Heart right ventricle (tissue), 16 donors: ENCODE results near the gene ATG4C. TPM values are rescaled to one million over a fixed set of nuclear protein-coding genes. Genes with fewer than 3 reads are reported as not detected.

Experiments used
- ATAC-seq, 8 donors: fragments of 200-7000 bp; cut with Tn5 transposase; one replicate each; pipeline ENCODE4 v1.9.1; 2020; ENCODE audit warnings: mild to moderate bottlenecking in 8 of 8, moderate library complexity in 8 of 8, moderate number of reproducible peaks in 1 of 8
- DNase-seq, 2 donors: peaks; one replicate each; pipeline ENCODE4 v3.0.0-alpha.2; 2020
- H3K27ac ChIP-seq, 10 donors: fragments of 200-600 bp; sonication (generic) in 2 of 10; one replicate each; pipeline versions ENCODE4 v1.5.0 to v1.8.0; 2020 to 2022; ENCODE audit warnings: mild to moderate bottlenecking in 3 of 10
- H3K27me3 ChIP-seq, 7 donors: fragments of 200-600 bp; one replicate each; pipeline ENCODE4 v1.8.0; 2021 to 2022; ENCODE audit warnings: mild to moderate bottlenecking in 2 of 7
- H3K36me3 ChIP-seq, 9 donors: fragments of 200-600 bp; sonication (generic) in 1 of 9; one replicate each; pipeline versions ENCODE4 v1.5.0 to v1.8.0; 2020 to 2022; ENCODE audit warnings: mild to moderate bottlenecking in 2 of 9
- H3K4me1 ChIP-seq, 9 donors: fragments of 200-600 bp; sonication (generic) in 1 of 9; one replicate each; pipeline versions ENCODE4 v1.5.0 to v1.8.0; 2020 to 2022; ENCODE audit warnings: mild to moderate bottlenecking in 4 of 9
- H3K4me3 ChIP-seq, 10 donors: fragments of 200-600 bp; sonication (generic) in 2 of 10; one replicate each; pipeline versions ENCODE4 v1.5.0 to v1.8.0; 2020 to 2022; ENCODE audit warnings: mild to moderate bottlenecking in 7 of 10, moderate library complexity in 2 of 10
- H3K9me3 ChIP-seq, 11 donors: fragments of 200-600 bp in 10 of 11; sonication (generic) in 2 of 11; one replicate each; pipeline versions ENCODE4 v1.5.0 to v1.8.0; 2013 to 2022; ENCODE audit warnings: mild to moderate bottlenecking in 2 of 11, control low read depth in 1 of 11, moderate library complexity in 1 of 11
- CTCF ChIP-seq, 9 donors: fragments of 200-600 bp; sonication (generic) in 2 of 9; IDR thresholded peaks; one replicate each; pipeline versions ENCODE4 v1.5.0 to v1.8.0; 2021 to 2022; ENCODE audit warnings: antibody characterized with exemption in 9 of 9, mild to moderate bottlenecking in 5 of 9, moderate library complexity in 1 of 9
- WGBS, 2 donors: extraction: QIAGEN DNeasy Blood & Tissue Kit; methylation state at CpG; one replicate each; pipeline ENCODE4 v1.1.7; 2013; ENCODE audit warnings: inconsistent platforms in 1 of 2; 5-methylcytosine and 5-hydroxymethylcytosine counted together
- intact Hi-C, 10 donors: fragments of 100-400 bp; cut with DNase I; formaldehyde crosslinking; loops; one replicate each; pipeline versions ENCODE4 v1.11.1 to v1.14.2; 2022
- polyA plus RNA-seq, 2 donors: library from polyadenylated mRNA; stranded (reverse); fragments of 200-250 nt; gene quantifications; one replicate each; pipeline ENCODE4 v1.2.3, GENCODE V29; 2013
- total RNA-seq, 10 donors: library from RNA; stranded (reverse); fragmentation: NEBNext Ultra II Directional in 3 of 10; extraction: Animal tissue kit (Norgen Biotek cat#: 25700) in 3 of 10; gene quantifications; one replicate each; pipeline versions ENCODE4 v1.2.1 to v1.2.4, GENCODE V29; 2021 to 2023
- donor health status: Arrhythmogenic right ventricular cardiomyopathy.
- donor health status: ischemic (EF 13 %, LVEDD 7.1; RV severe dilation, severe dysfunction).
- donor health status: healthy with polysubstance abuse.
- donor health status: DM: no; HTN: yes; CAD: no.
- donor health status: DM: no; HTN: no; CAD: no.
- donor health status: ischemic (EF 25% LVEDD 6.9; RV normal size, moderate dysfunction).
- donor health status: ischemic (EF 25% LVEDD 5.7; RV mildly dilated, moderate dysfunction).
- donor health status: healthy.
- donor health status: DM: yes; HTN: yes; CAD: no.
- donor health status: Ischemic cardiomyopathy.
- donor health status: ischemic (EF 35%, LVEDD 5.7; RV mildly dilated, moderate dysfunction).
- donor health status: nonischemic (EF 11% LVEDD 7.7; RV severe dilation, severe dysfunction).
- donor health status: DM: yes; HTN: yes; CAD: no.
- donor health status: PGD.
- donor health status: ischemic (EF 29% LVEDD 5.4; RV normal size, mild dysfunction).
- donor health status: nonischemic (EF 23%, LVEDD 6.1; RV moderate dilation, normal function).

Gene ATG4C
- total and polyA plus RNA-seq, 12 donors = 4.2 to 17.9 (median 8.7) TPM

- H3K36me3 ChIP-seq = peaks cover 0 to 9% (median 0%) of the 10 kb centered on the region in 9 donors
- ATAC-seq (no peak), DNase-seq (no peak)
- H3K27me3 ChIP-seq = no peaks in the 10 kb centered on the region
- intact Hi-C loops = no loop called here
- no peak overlapping the region for H3K4me3 ChIP-seq
- TF ChIP-seq CTCF (IDR thresholded peaks at IDR 0.05) = no peak
- peaks cover 0 to 10% (median 0%) of the 10 kb centered on the region in 9 donors for H3K4me1 ChIP-seq
- H3K9me3 ChIP-seq = no peaks in the 10 kb centered on the region
- H3K27ac ChIP-seq = no peak overlapping the region
These were observed 6.8 kb downstream of the ATG4C start for GRCh38 chr1:62790716-62791115.

DNA sequence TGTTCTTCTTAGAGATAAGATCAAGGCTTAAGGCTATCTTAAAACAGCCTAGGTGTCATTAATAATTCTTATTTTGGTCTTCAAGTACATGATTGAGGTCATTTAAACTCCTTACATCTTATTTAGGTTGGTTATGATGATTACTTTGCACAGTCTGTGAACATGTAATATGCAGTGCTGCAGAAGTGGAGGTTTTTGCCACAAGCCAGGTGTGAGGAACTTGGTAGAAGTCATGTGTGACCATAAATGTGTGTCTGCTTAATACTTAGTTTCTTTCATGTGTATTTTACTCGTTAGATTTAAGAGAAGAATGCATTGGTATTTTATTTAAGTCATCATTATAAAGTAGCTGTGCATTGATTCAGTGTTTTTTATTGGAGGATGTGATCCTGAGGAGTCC is 10.1 kb downstream of the ATG4C start:
- no peak for TF ChIP-seq CTCF (IDR thresholded peaks at IDR 0.05)
- Histone ChIP-seq H3K27me3 (no peaks in the 10 kb centered on the region), H3K4me1 (peaks cover 0 to 5% (median 0%) of the 10 kb centered on the region in 9 donors), H3K27ac (no peak overlapping the region), H3K9me3 (no peaks in the 10 kb centered on the region), H3K36me3 (peaks cover 0 to 9% (median 0%) of the 10 kb centered on the region in 9 donors), H3K4me3 (no peak overlapping the region)
- WGBS, 2 donors = 83 to 84% methylated on average over 1 of the region's 1 CpG
- intact Hi-C loops = no loop called here
- DNase-seq = no peak
- no peak for ATAC-seq

DNA sequence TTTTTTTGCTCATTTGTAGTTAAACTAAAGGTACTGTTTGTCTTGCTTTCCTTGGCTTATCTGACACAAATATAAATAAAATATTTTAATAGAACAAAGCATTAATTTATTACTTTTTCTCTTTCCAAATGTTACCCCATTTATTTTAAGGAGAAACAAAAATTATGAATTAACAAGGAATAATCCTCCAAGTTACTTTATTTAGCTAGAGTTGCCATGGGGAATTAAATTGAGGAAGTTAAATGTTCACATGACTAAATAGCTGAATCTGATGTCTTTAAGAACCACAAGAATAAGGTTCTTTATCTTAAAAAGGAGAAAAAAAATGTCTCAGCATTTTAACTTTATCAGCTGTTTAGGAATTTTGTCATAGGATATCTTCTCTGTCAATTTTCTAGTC is 12.3 kb downstream of the ATG4C start:
- Histone ChIP-seq H3K4me3 (no peak overlapping the region), H3K36me3 (peaks cover 0 to 9% (median 0%) of the 10 kb centered on the region in 9 donors), H3K4me1 (peaks cover 0 to 18% (median 0%) of the 10 kb centered on the region in 9 donors), H3K27me3 (no peaks in the 10 kb centered on the region), H3K27ac (no peak overlapping the region), H3K9me3 (no peaks in the 10 kb centered on the region)
- DNase-seq (no peak), ATAC-seq (no peak)
- intact Hi-C loops = no loop called here
- TF ChIP-seq CTCF (IDR thresholded peaks at IDR 0.05) = no peak

- TF ChIP-seq CTCF (IDR thresholded peaks at IDR 0.05) = no peak
These were observed 15.8 kb downstream of the ATG4C start for GRCh38 chr1:62799688-62800087.

More at GRCh38 chr1:62799688-62800087, 15.8 kb downstream of the ATG4C start:
- Histone ChIP-seq H3K4me3 (no peak overlapping the region), H3K27me3 (no peaks in the 10 kb centered on the region), H3K9me3 (no peaks in the 10 kb centered on the region), H3K36me3 (peaks cover 0 to 12% (median 0%) of the 10 kb centered on the region in 9 donors), H3K4me1 (peaks cover 0 to 23% (median 0%) of the 10 kb centered on the region in 9 donors), H3K27ac (peak overlapping the region in 1 of 10 donors; percentile 19)
- WGBS, 2 donors = 91 to 97% methylated on average over 2 of the region's 2 CpGs
- DNase-seq (no peak), ATAC-seq (no peak)
- intact Hi-C loops = no loop called here
